NCI-H1417 treated with DMSO at 0.1 percent for 48 hours (cell line): ENCODE results near the gene RB1.
"Not testable (repeated sequence)": the region's sequence is repeated elsewhere in the genome, so short reads cannot be mapped to it uniquely, and the experiment has no call there.

ENCODE experiments used
- DNase-seq: peaks from one replicate; lab custom pipeline; 2025; lab: John Stamatoyannopoulos, UW

RB1 gene

GRCh38 chr13:48448959-48449614 lies 145.5 kb downstream of the RB1 start:
- no peak for DNase-seq

GRCh38 chr13:48449656-48450055 lies 146.1 kb downstream of the RB1 start:
- DNase-seq = no peak

GRCh38 chr13:48451196-48451595 lies 147.6 kb downstream of the RB1 start:
- not testable (repeated sequence) for DNase-seq

- DNase-seq = no peak
Measured at GRCh38 chr13:48456546-48456945, 153.0 kb downstream of the RB1 start.

- no peak for DNase-seq
Measured at GRCh38 chr13:48457578-48458242, 154.2 kb downstream of the RB1 start.

GRCh38 chr13:48475230-48475629 lies 171.7 kb downstream of the RB1 start:
- DNase-seq = no peak

- no peak for DNase-seq
Measured at GRCh38 chr13:48476215-48476614, 172.7 kb downstream of the RB1 start.

- DNase-seq = no peak
Measured at GRCh38 chr13:48476686-48477085, 173.1 kb downstream of the RB1 start.

GRCh38 chr13:48477191-48477855 lies 173.8 kb downstream of the RB1 start:
- DNase-seq = no peak

- DNase-seq = no peak
Measured at GRCh38 chr13:48478391-48478790, 174.8 kb downstream of the RB1 start.

GRCh38 chr13:48483575-48483974 lies 180.0 kb downstream of the RB1 start:
- no peak for DNase-seq

GRCh38 chr13:48485432-48485831 lies 181.9 kb downstream of the RB1 start:
- DNase-seq = no peak

- DNase-seq = no peak
Measured at GRCh38 chr13:48486362-48486761, 182.8 kb downstream of the RB1 start.

GRCh38 chr13:48486836-48487235 lies 183.3 kb downstream of the RB1 start:
- DNase-seq = no peak

- no peak for DNase-seq
Measured at GRCh38 chr13:48487968-48488367, 184.4 kb downstream of the RB1 start.

- DNase-seq = no peak
Measured at GRCh38 chr13:48488995-48489394, 185.4 kb downstream of the RB1 start.

- DNase-seq = no peak
Measured at GRCh38 chr13:48489666-48490065, 186.1 kb downstream of the RB1 start.

GRCh38 chr13:48490241-48490640 lies 186.7 kb downstream of the RB1 start:
- DNase-seq = no peak

GRCh38 chr13:48491423-48492095 lies 188.0 kb downstream of the RB1 start:
- DNase-seq = no peak

GRCh38 chr13:48492096-48492440 lies 188.5 kb downstream of the RB1 start:
- no peak for DNase-seq

- no peak for DNase-seq
Measured at GRCh38 chr13:48492470-48493065, 189.0 kb downstream of the RB1 start.

- DNase-seq = no peak
Measured at GRCh38 chr13:48493066-48493765, 189.7 kb downstream of the RB1 start.
